IPS-11a (cell line): ENCODE results near the gene RCAN1.

ENCODE experiments used
- H3K4me3 ChIP-seq: one replicate; pipeline ENCODE4 v1.5.1; 2013; ENCODE audit warnings: low read depth, low read length, control low read depth

Gene RCAN1

DNA sequence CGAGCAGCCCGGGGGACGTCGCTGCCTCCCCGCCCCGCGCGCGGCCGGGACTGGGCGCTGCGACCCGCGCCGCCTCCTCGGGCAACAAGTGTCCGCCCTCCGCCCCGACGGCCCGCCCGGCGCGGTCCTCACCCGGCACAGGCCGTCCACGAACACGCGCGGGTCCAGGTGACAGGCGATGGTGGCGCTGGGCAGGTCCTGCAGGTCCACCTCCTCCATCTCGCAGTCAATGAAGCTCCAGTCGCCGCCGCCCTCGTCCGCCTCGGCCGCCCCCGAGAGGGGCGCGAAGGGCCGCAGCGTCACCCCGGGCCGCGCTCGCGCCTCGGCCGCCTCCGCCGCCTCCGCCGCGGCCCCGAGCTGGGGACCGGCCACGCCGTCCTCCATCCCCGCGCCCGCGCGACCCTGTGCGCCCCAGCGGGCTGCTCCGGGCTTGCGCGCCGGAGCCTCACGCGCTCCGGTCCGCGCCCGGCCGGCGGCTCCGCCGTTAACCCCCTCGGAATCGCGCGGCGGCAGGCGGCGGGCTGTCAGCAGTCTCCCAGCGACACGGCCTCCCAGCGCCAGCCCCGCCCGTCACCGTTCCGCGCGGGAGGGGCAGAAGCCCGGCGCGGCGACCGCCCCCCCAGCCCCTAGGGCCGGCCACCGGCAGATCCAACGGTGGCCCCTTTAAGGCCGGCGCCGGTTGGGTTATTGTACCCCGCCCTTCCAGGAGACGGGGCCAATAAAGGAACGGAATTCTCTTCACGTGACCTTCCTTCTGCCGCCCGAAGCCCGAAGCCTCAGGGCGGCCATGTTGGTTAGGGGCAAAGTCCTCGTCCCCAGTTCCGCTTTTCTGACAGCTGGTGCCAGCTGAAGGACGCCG lies at the start of gene RCAN1:
RCAN1 (minus strand) TSS at position 486 of the 859 bp plus-strand sequence; CDS start at position 384, 102 bp downstream.
- peak within 1 kb of the TSS; percentile 47 for H3K4me3 ChIP-seq

- H3K4me3 ChIP-seq = no peak overlapping the region
Observed at GRCh38 chr21:34661848-34662247, 46.9 kb upstream of the RCAN1 start.

GRCh38 chr21:34653522-34653921 lies 38.6 kb upstream of the RCAN1 start:
- H3K4me3 ChIP-seq = no peak overlapping the region

- H3K4me3 ChIP-seq = no peak overlapping the region
Observed at GRCh38 chr21:34651642-34652041, 36.7 kb upstream of the RCAN1 start.

DNA sequence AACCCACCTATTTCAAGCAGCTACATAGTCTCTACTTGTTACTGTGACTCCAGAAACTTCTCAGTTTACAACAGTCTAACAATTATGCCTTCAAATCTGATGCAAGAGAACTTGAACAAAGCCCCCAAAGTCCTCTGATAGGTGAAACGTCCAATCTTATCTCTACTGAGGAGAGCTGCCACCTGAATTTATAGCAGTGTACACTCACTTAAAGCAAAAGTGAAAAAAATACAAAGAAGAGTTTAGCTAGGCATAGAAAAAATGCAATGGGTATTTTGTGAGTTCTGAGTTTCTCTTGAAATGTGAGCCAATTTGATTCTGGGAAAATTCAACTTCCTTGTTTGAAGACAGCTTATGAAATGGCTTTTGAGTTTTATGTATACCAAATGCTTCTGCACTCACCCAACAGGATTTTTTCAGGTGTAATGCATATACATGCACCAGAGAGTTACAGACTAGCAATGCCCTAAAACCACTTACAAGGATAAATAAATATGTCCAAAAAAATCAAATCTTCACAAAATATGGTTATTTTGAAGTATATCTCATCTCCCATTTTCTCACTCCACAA lies 36.0 kb upstream of the RCAN1 start:
- H3K4me3 ChIP-seq = no peak overlapping the region

DNA sequence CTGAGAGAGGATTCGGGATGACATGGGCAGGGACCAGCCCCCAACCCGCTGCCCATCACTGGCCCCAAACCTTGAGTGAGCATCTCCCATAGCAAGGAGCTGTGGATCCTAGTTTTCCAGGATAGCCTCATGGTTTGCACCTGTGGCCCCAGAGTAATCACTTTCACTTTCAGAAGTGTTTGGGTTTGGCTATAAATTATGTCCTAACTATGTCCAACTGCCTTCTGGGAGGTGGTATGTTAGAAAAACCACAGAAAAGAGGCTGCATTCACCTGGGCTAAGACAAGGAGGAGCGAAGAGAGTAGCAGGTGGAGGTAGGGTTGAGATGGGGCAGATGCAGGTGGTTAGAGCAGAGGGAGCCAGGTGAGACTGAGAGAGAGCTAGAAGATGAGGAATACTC lies 34.5 kb upstream of the RCAN1 start:
- H3K4me3 ChIP-seq = no peak overlapping the region

DNA sequence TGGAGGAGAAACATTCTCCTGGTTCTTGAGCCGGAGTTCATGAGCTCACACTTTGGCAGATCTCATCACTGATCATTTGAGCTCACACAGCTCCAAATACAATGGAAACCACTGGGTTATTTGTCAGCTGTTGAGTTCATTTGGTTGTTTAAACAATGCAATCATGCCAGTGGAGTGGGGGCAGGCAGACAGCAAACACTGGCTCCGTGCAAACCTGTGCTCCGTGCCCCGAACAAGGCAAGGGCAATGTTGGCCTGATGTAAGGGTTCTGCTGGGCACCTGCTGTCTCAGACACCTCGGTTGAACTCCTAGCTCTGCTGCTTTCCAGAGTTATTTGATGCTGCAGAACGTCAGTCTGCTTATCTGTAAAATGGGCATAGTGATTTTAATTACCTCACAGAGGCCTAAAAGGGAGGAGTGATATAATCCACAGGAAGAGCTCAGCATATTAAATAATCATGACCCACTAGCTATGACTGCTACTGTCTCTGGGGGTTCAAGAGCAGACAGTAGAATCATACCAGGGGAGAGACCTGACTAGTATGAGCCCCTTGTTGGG lies 33.9 kb upstream of the RCAN1 start:
- no peak overlapping the region for H3K4me3 ChIP-seq

DNA sequence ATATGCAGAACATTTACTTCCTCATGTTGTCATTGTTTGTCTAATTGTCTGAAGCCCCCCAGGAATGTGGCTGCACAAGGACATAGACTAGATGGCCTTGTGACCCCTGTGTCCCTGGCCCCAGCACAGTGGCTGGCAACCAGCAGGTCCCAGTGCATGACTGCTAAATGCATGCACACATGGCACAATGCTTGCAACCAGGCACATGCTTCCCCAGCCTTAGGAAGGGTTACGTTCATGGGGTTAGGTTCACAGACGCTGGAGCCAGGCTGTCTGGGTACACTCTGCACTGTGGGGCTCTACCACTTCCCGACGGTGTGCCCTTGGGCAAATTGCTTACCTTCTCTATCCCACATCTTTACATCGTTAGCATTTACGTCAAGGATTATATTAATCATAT lies 32.6 kb upstream of the RCAN1 start:
- H3K4me3 ChIP-seq = no peak overlapping the region

DNA sequence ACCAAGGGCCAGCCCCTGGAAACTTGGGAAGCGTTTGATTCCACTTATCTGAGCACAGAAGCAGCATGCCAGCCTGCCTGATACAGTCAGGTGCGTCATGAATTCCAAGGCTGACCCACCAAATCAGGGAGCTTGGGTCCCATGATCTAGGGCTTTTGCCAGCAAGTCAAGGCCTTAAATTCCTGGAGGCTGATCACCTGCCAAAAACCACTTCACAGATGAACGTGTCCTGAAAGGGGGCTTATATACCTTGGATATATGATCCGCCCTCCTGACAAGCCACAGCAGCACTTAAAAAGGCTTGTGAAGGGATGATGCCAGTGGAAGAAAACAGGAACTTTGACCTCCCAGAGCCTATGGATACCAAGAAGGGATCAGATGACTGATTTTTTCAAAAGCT lies 29.9 kb upstream of the RCAN1 start:
- no peak overlapping the region for H3K4me3 ChIP-seq

GRCh38 chr21:34642211-34643075 lies 27.5 kb upstream of the RCAN1 start:
- H3K4me3 ChIP-seq = no peak overlapping the region

GRCh38 chr21:34640858-34641257 lies 25.9 kb upstream of the RCAN1 start:
- no peak overlapping the region for H3K4me3 ChIP-seq

DNA sequence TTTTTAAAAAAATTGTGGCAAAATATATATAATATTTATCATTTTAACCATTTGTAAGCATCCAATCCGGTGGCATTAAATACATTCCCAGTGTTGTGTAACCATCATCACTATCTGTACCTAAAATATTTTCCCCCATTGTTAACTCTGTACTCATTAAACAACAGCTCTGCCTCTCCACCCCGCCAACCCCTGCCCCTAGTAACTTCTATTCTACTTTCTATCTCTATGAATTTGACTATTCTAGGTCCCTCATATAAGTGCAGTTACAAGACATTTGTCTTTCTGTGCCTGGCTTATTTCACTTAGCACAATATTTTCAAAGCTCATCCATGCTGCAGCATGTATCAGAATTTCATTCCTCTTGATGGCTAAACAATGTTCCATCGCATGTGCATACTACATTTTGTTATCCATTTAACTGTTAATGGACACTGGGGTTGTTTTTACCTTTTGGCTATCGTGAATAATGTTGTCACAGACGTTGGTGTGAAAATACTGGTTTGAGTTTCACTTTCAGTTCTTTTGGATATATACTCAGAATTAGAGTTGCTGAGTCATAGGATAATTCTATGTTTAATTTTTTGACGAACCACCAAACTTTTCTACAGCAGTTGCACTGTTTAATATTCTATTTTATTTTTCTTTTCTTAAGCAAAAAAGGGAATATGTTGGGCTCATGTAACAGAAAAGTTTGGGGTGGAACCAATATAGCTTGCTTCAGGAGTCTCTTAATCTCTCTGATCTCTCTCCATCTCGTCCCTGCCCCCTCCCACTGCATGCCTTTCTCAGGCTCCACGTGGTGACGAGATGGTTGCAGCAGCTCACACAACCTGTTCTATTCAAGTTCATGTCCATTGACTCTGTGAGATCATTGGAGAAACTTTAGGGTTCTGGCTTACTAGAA lies 25.2 kb upstream of the RCAN1 start:
- no peak overlapping the region for H3K4me3 ChIP-seq

- no peak overlapping the region for H3K4me3 ChIP-seq
Observed at GRCh38 chr21:34639250-34639649, 24.3 kb upstream of the RCAN1 start.

DNA sequence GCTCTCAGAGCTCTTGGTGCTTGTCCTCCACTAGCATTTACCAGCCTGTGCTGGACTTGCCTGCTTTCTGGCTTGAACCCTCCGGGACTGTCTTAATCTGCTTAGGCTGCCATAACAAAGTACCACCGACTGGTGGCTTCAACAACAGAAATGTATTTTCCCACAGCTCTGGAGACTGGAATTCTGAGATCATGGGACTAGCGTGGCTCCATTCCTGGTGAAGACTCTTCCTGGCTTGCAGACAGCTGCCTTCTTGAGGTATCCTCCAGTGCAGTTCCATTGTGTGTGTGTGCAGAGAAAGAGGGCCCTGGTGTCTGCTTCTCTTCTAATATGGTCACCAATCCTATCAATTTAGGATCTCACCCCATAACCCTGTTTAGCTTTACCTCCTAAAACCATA lies 22.0 kb upstream of the RCAN1 start:
- no peak overlapping the region for H3K4me3 ChIP-seq

DNA sequence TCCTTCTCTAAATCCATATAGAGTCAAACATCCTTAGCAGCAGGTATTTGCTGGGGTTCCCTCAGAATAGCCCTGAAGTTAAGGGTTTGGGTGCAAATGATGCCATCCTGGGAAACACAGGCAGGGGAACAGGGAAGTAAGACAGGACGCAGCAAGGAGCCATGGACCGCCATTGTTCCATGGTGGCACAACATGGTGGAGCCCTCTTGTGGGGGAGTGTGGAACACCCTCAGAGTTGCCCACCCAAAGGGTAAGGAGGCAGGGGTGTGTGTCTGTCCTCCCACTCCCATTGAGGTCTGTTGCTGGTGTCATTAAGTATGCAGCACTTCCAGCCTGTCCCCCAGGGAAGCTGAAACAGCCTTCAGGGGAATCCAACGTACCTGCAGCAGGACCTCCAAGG lies 20.4 kb upstream of the RCAN1 start:
- no peak overlapping the region for H3K4me3 ChIP-seq

DNA sequence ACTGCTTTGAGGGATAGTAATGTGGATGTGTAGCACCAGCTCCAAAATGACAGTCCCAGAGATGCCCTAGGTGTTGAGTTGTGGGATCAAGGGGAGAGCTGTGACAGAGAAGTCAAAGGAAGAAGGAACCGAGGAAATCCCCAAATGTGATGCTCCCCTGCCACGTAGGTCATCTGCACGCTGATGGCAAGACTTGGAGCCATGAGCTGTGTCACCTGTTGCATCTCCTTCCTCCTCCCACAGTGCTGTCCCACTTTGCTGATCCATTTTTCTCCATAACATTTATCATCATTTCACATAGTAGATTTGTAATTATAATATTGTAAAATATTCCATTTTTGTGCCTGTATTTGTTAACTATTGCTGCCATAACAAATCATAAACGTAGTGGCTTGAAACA lies 17.6 kb upstream of the RCAN1 start:
- H3K4me3 ChIP-seq = no peak overlapping the region

DNA sequence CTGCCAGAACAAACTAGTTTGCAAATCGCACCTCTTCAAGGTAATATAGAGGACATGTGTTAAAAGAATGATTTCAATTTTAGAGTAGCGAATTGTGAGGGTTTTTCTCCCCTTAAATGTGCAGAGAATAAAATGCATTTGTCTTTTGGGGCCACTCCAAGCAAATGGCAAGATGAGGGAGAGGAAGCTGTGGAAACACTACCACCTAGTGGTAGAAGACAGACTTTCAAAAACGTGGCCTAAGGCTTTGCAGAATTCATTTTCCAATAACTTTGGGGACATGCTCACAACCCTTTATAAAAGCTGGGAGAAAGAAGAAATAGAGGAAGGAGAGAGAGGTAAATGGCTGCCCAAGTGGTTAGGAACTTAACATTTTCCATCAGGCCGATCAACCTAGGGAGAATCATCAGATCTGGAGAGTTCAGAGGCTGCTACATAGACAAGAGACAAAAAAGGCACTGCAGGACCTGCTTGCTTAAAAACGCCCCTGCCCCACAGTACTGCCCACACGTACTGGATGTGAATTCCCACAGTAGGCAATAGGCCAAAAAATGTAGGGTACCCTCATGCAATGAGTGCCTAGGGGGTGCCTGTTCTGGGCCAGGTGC lies 15.7 kb upstream of the RCAN1 start:
- no peak overlapping the region for H3K4me3 ChIP-seq

- no peak overlapping the region for H3K4me3 ChIP-seq
Observed at GRCh38 chr21:34626131-34626530, 11.2 kb upstream of the RCAN1 start.

GRCh38 chr21:34625030-34625593 lies 10.2 kb upstream of the RCAN1 start:
- no peak overlapping the region for H3K4me3 ChIP-seq

- H3K4me3 ChIP-seq = no peak overlapping the region
Observed at GRCh38 chr21:34623516-34623915, 8.6 kb upstream of the RCAN1 start.
